ENCODE results near the gene FNIP1. TPM values are rescaled to one million over a fixed set of nuclear protein-coding genes. Genes with fewer than 3 reads are reported as not detected.
A peak's percentile ranks its signal among the peaks of the same experiment; 100 is the strongest.

Gene FNIP1
- total RNA-seq, 4 donors from 2014 or later: 24.3 to 54.9 (median 40.8) TPM

GRCh38 chr5:131795228-131795627, 1.6 kb downstream of the FNIP1 start:
- Histone ChIP-seq H3K9me3 (no peaks in the 10 kb centered on the region), H3K27ac (peak overlapping the region in 2 of 4 donors; percentile 98 to 99), H3K27me3 (no peaks in the 10 kb centered on the region), H3K4me1 (peaks cover 19 to 51% (median 19%) of the 10 kb centered on the region in 4 donors), H3K4me3 (peak overlapping the region in 3 of 4 donors; percentile 83 to 92 (median 89)), H3K36me3 (no peaks in the 10 kb centered on the region)
- in situ Hi-C loops (cut with MboI; ENCODE audit: low pct_ligation_motif_present in 1 of 4, low pct_unique_long_range_greater_than_20kb in 1 of 4, low sequenced_read_pairs in 3 of 4): loop anchor here in 2 of 4 donors (10.0 kb wide), 1 partner anchor 160 kb away; the partner anchor contains the start of gene RAPGEF6 (in 2 of the 2)
- no peak for DNase-seq
- intact Hi-C loops (cut with DNase I; ENCODE audit: low total_unique reads): no loop called here
- no peak for TF ChIP-seq POLR2AphosphoS5 (IDR thresholded peaks at IDR 0.05)
- TF ChIP-seq CTCF (IDR thresholded peaks at IDR 0.05): no peak
- TF ChIP-seq EP300 (IDR thresholded peaks at IDR 0.05; ENCODE audit: low read depth): no peak
- no peak for TF ChIP-seq POLR2A (IDR thresholded peaks at IDR 0.05)
- 35 to 40% methylated on average over 6 of the region's 6 CpGs for WGBS, 2 donors (ENCODE audit: low coverage in 1 of 2)

- Histone ChIP-seq H3K27ac (peak overlapping the region in 2 of 4 donors; percentile 98 to 99), H3K27me3 (no peaks in the 10 kb centered on the region), H3K36me3 (no peaks in the 10 kb centered on the region), H3K4me1 (peaks cover 19 to 51% (median 22%) of the 10 kb centered on the region in 4 donors), H3K4me3 (peak overlapping the region in 1 of 4 donors; percentile 89), H3K9me3 (no peaks in the 10 kb centered on the region)
- TF ChIP-seq POLR2AphosphoS5 (IDR thresholded peaks at IDR 0.05) (no peak), POLR2A (IDR thresholded peaks at IDR 0.05) (no peak), EP300 (IDR thresholded peaks at IDR 0.05; ENCODE audit: low read depth) (no peak), CTCF (IDR thresholded peaks at IDR 0.05) (no peak)
- intact Hi-C loops (cut with DNase I; ENCODE audit: low total_unique reads): no loop called here
- DNase-seq: no peak
- WGBS, 2 donors (ENCODE audit: low coverage in 1 of 2): 64 to 73% methylated on average over 4 of the region's 4 CpGs
- in situ Hi-C loops (cut with MboI; ENCODE audit: low pct_ligation_motif_present in 1 of 4, low pct_unique_long_range_greater_than_20kb in 1 of 4, low sequenced_read_pairs in 3 of 4): loop anchor here in 2 of 4 donors (10.0 kb wide), 1 partner anchor 160 kb away; the partner anchor contains the start of gene RAPGEF6 (in 2 of the 2)
Observed at GRCh38 chr5:131794586-131794985, 2.2 kb downstream of the FNIP1 start.

- Histone ChIP-seq H3K27me3 (no peaks in the 10 kb centered on the region), H3K4me3 (no peak overlapping the region), H3K27ac (no peak overlapping the region), H3K36me3 (no peaks in the 10 kb centered on the region), H3K9me3 (no peaks in the 10 kb centered on the region), H3K4me1 (peaks cover 18 to 53% (median 22%) of the 10 kb centered on the region in 4 donors)
- in situ Hi-C loops (cut with MboI; ENCODE audit: low pct_ligation_motif_present in 1 of 4, low pct_unique_long_range_greater_than_20kb in 1 of 4, low sequenced_read_pairs in 3 of 4) (loop anchor here in 2 of 4 donors (10.0 kb wide), 1 partner anchor 158 kb away; the partner anchor contains the start of gene RAPGEF6 (in 2 of the 2)), intact Hi-C loops (cut with DNase I; ENCODE audit: low total_unique reads) (no loop called here)
- WGBS, 2 donors (ENCODE audit: low coverage in 1 of 2): 94 to 100% methylated on average over 1 to 2 of the region's 2 CpGs
- TF ChIP-seq POLR2A (IDR thresholded peaks at IDR 0.05) (no peak), POLR2AphosphoS5 (IDR thresholded peaks at IDR 0.05) (no peak), EP300 (IDR thresholded peaks at IDR 0.05; ENCODE audit: low read depth) (no peak), CTCF (IDR thresholded peaks at IDR 0.05) (no peak)
- DNase-seq: no peak
Observed at GRCh38 chr5:131792896-131793295, 3.9 kb downstream of the FNIP1 start.

GRCh38 chr5:131791866-131792265, 5.0 kb downstream of the FNIP1 start:
- TF ChIP-seq POLR2AphosphoS5 (IDR thresholded peaks at IDR 0.05) (no peak), CTCF (IDR thresholded peaks at IDR 0.05) (no peak), POLR2A (IDR thresholded peaks at IDR 0.05) (no peak), EP300 (IDR thresholded peaks at IDR 0.05; ENCODE audit: low read depth) (no peak)
- no peak for DNase-seq
- in situ Hi-C loops (cut with MboI; ENCODE audit: low pct_ligation_motif_present in 1 of 4, low pct_unique_long_range_greater_than_20kb in 1 of 4, low sequenced_read_pairs in 3 of 4): loop anchor here in 2 of 4 donors (10.0 kb wide), 1 partner anchor 157 kb away; the partner anchor contains the start of gene RAPGEF6 (in 2 of the 2)
- Histone ChIP-seq H3K4me1 (peaks cover 15 to 59% (median 24%) of the 10 kb centered on the region in 4 donors), H3K4me3 (no peak overlapping the region), H3K36me3 (no peaks in the 10 kb centered on the region), H3K27me3 (no peaks in the 10 kb centered on the region), H3K27ac (no peak overlapping the region), H3K9me3 (no peaks in the 10 kb centered on the region)
- intact Hi-C loops (cut with DNase I; ENCODE audit: low total_unique reads): no loop called here
- 94% methylated on average over 6 of the region's 6 CpGs; no CpG with 5 or more reads in 1 of the 2 donors for WGBS, 2 donors (ENCODE audit: low coverage in 1 of 2)

Data from transverse colon (tissue), 4 donors.